Astrocyte of the hippocampus (primary cell): ENCODE measurements around the gene CHD6.
"Not testable (repeated sequence)": the region's sequence is repeated elsewhere in the genome, so short reads cannot be mapped to it uniquely, and the experiment has no call there.

Experiments
- DNase-seq: peaks from one replicate; pipeline ENCODE4 v3.0.0; 2011; ENCODE audit warnings: low read depth, low spot score

The CHD6 gene

GRCh38 chr20:41547221-41547620 is 71.0 kb downstream of the CHD6 start:
- no peak for DNase-seq

GRCh38 chr20:41546535-41546934 is 71.6 kb downstream of the CHD6 start:
- DNase-seq = no peak

- DNase-seq = no peak
These were observed 73.7 kb downstream of the CHD6 start for GRCh38 chr20:41544472-41544871.

- DNase-seq = no peak
These were observed 77.3 kb downstream of the CHD6 start for GRCh38 chr20:41540918-41541317.

GRCh38 chr20:41540459-41540858 is 77.7 kb downstream of the CHD6 start:
- no peak for DNase-seq

GRCh38 chr20:41538810-41539596 is 79.2 kb downstream of the CHD6 start:
- no peak for DNase-seq

- DNase-seq = no peak
These were observed 80.3 kb downstream of the CHD6 start for GRCh38 chr20:41537865-41538264.

- DNase-seq = not testable (repeated sequence)
These were observed 82.6 kb downstream of the CHD6 start for GRCh38 chr20:41535551-41535950.

- peak; percentile 16 for DNase-seq
These were observed 83.3 kb downstream of the CHD6 start for GRCh38 chr20:41534842-41535241.

- no peak for DNase-seq
These were observed 84.0 kb downstream of the CHD6 start for GRCh38 chr20:41534170-41534569.

GRCh38 chr20:41533537-41534136 is 84.5 kb downstream of the CHD6 start:
- DNase-seq = no peak

- no peak for DNase-seq
These were observed 85.2 kb downstream of the CHD6 start for GRCh38 chr20:41532935-41533334.

GRCh38 chr20:41531518-41532275 is 86.5 kb downstream of the CHD6 start:
- DNase-seq = peak; percentile 2

GRCh38 chr20:41530923-41531322 is 87.3 kb downstream of the CHD6 start:
- DNase-seq = no peak

GRCh38 chr20:41526327-41526726 is 91.8 kb downstream of the CHD6 start:
- DNase-seq = no peak

- DNase-seq = peak; percentile 77
These were observed 93.1 kb downstream of the CHD6 start for GRCh38 chr20:41524980-41525613.

- no peak for DNase-seq
These were observed 94.3 kb downstream of the CHD6 start for GRCh38 chr20:41523857-41524256.

GRCh38 chr20:41513829-41514228 is 104.3 kb downstream of the CHD6 start:
- DNase-seq = no peak

- no peak for DNase-seq
These were observed 105.6 kb downstream of the CHD6 start for GRCh38 chr20:41512624-41513023.

- no peak for DNase-seq
These were observed 107.2 kb downstream of the CHD6 start for GRCh38 chr20:41510847-41511450.

- no peak for DNase-seq
These were observed 108.0 kb downstream of the CHD6 start for GRCh38 chr20:41510224-41510623.
